Liver (tissue), 9 donors: ENCODE data around the gene EMP2. TPM values are rescaled to one million over a fixed set of nuclear protein-coding genes. Genes with fewer than 3 reads are reported as not detected.

Experiments
- DNase-seq: peaks from one replicate; pipeline ENCODE4 v3.0.0-alpha.2; 2017; ENCODE audit warnings: low spot score
- H3K27ac ChIP-seq, 2 donors: one replicate each; pipeline ENCODE4 v1.7.0; 2013; ENCODE audit warnings: inconsistent platforms in 2 of 2, low read length in 2 of 2, control low read depth in 1 of 2, low read depth in 1 of 2, mild to moderate bottlenecking in 1 of 2
- H3K27me3 ChIP-seq, 4 donors: one replicate each; pipeline versions ENCODE4 v1.6.1 to v1.7.0; 2013; ENCODE audit warnings: low read length in 3 of 4, inconsistent platforms in 1 of 4, mild to moderate bottlenecking in 1 of 4, moderate library complexity in 1 of 4; ENCODE audit not compliant: control insufficient read depth in 4 of 4, insufficient read depth in 4 of 4
- H3K36me3 ChIP-seq, 4 donors: one replicate each; pipeline versions ENCODE4 v1.6.1 to v1.7.0; 2013; ENCODE audit warnings: low read length in 3 of 4, mild to moderate bottlenecking in 3 of 4, low read depth in 1 of 4, moderate library complexity in 1 of 4; ENCODE audit not compliant: control insufficient read depth in 4 of 4, insufficient read depth in 3 of 4
- H3K4me1 ChIP-seq, 4 donors: one replicate each; pipeline versions ENCODE4 v1.6.1 to v1.7.0; 2013; ENCODE audit warnings: low read length in 3 of 4, mild to moderate bottlenecking in 3 of 4, moderate library complexity in 1 of 4; ENCODE audit not compliant: control insufficient read depth in 4 of 4, insufficient read depth in 4 of 4
- H3K4me3 ChIP-seq, 3 donors: one replicate each; pipeline versions ENCODE4 v1.6.1 to v1.7.0; 2013; ENCODE audit warnings: low read length in 3 of 3, control low read depth in 1 of 3, low read depth in 1 of 3, mild to moderate bottlenecking in 1 of 3
- H3K9ac ChIP-seq, 2 donors: one replicate each; pipeline ENCODE4 v1.7.0; 2013; ENCODE audit warnings: low read length in 2 of 2, mild to moderate bottlenecking in 2 of 2, moderate library complexity in 2 of 2, control low read depth in 1 of 2, low read depth in 1 of 2
- H3K9me3 ChIP-seq, 4 donors: one replicate each; pipeline versions ENCODE4 v1.6.1 to v1.7.0; 2013; ENCODE audit warnings: low read length in 3 of 4; ENCODE audit not compliant: control insufficient read depth in 4 of 4
- FOXA1 ChIP-seq: IDR thresholded peaks from 2 replicates; pipeline ENCODE4 v1.6.1; 2016; ENCODE audit warnings: antibody characterized with exemption
- FOXA2 ChIP-seq: IDR thresholded peaks from 2 replicates; pipeline ENCODE4 v1.6.1; 2016; ENCODE audit warnings: antibody characterized with exemption
- GABPA ChIP-seq, 2 donors: IDR thresholded peaks in 1 of 2; conservative IDR thresholded peaks in 1 of 2; 2 replicates each; pipeline ENCODE4 v1.6.1; 2016; ENCODE audit warnings: antibody characterized with exemption in 2 of 2, mild to moderate bottlenecking in 1 of 2, moderate library complexity in 1 of 2
- HNF4A ChIP-seq, 2 donors: conservative IDR thresholded peaks; 2 replicates each; pipeline ENCODE4 v1.6.1; 2016; ENCODE audit warnings: antibody characterized with exemption in 2 of 2, mild to moderate bottlenecking in 2 of 2
- HNF4G ChIP-seq: IDR thresholded peaks from 2 replicates; pipeline ENCODE4 v1.6.1; 2016; ENCODE audit warnings: antibody characterized with exemption
- RAD21 ChIP-seq, 2 donors: IDR thresholded peaks; 2 replicates each; pipeline ENCODE4 v1.6.1; 2016; ENCODE audit warnings: antibody characterized with exemption in 2 of 2, mild to moderate bottlenecking in 2 of 2
- RXRA ChIP-seq, 2 donors: IDR thresholded peaks; 2 replicates each; pipeline ENCODE4 v1.6.1; 2017 to 2018; ENCODE audit warnings: antibody characterized with exemption in 2 of 2, mild to moderate bottlenecking in 1 of 2
- SP1 ChIP-seq: IDR thresholded peaks from 2 replicates; pipeline ENCODE4 v1.6.1; 2018; ENCODE audit warnings: antibody characterized with exemption, mild to moderate bottlenecking
- TAF1 ChIP-seq: conservative IDR thresholded peaks from 2 replicates; pipeline ENCODE4 v1.6.1; 2016; ENCODE audit warnings: antibody characterized with exemption, mild to moderate bottlenecking
- YY1 ChIP-seq: IDR thresholded peaks from 2 replicates; pipeline ENCODE4 v1.6.1; 2016; ENCODE audit warnings: antibody characterized with exemption, mild to moderate bottlenecking
- WGBS: extraction: QIAGEN DNeasy Blood & Tissue Kit; methylation state at CpG from one replicate; pipeline ENCODE4 v1.1.7; 2013; 5-methylcytosine and 5-hydroxymethylcytosine counted together
- polyA plus RNA-seq, 2 donors: library from polyadenylated mRNA; stranded (reverse) in 1 of 2; unstranded in 1 of 2; fragments of 200-250 nt in 1 of 2; fragments of >200 nt in 1 of 2; fragmentation: Nextera tagmentation in 1 of 2; extraction: Ambion mirVana in 1 of 2; gene quantifications; one replicate each; pipeline versions ENCODE4 v1.2.1 to v1.2.3, GENCODE V29; 2013 to 2015
- total RNA-seq, 2 donors: library from RNA; depleted of rRNA; stranded (reverse); fragments of >200 nt; gene quantifications; one replicate each; pipeline ENCODE4 v1.2.3, GENCODE V29; 2014
- TF ChIP-seq, protein P1 (sequence below): IDR thresholded peaks from 2 replicates; pipeline ENCODE4 v1.6.1; 2016; ENCODE audit warnings: antibody characterized with exemption
- TF ChIP-seq, protein P2 (sequence below): fragments of 150-350 bp; IDR thresholded peaks from 2 replicates; pipeline ENCODE4 v1.5.1; 2017; ENCODE audit warnings: improper control_type of control experiment, low read depth, low read length; ENCODE audit not compliant: missing input control
- TF ChIP-seq, protein P3 (sequence below): IDR thresholded peaks from 2 replicates; pipeline ENCODE4 v1.6.1; 2016; ENCODE audit warnings: antibody characterized with exemption, mild to moderate bottlenecking
- TF ChIP-seq, protein P4 (sequence below): IDR thresholded peaks from 2 replicates; pipeline ENCODE4 v1.6.1; 2016; ENCODE audit warnings: antibody characterized with exemption
- donor health status: healthy.
- donor health status: healthy.
- donor health status: healthy.
- donor health status: healthy.
- donor health status: healthy.

Gene EMP2
- total and polyA plus RNA-seq, 4 donors = 6.2 to 138 (median 66.7) TPM

DNA sequence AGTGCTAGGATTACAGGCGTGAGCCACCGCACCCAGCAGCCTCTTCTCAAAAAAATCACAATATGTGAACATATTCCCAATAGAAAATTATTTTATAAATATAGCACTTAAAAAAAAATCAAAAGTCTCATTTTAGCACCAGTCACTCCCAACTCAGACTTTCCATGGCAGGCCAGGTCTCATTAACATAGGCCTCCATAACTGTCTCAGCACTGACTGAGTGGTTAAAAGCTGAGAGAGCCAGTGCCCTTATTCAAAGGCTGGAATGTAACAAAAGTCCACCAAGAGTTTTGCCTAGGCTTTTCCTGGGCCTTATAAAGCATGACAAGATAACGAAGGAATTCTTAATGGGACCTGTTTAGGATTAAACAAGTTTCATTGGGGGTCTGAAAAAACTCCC is 79.8 kb downstream of the EMP2 start:
- H3K27me3 ChIP-seq = no peaks in the 10 kb centered on the region
- no peak overlapping the region for H3K9ac ChIP-seq
- H3K36me3 ChIP-seq = peaks cover 0 to 4% (median 0%) of the 10 kb centered on the region in 4 donors
- no peak for DNase-seq
- H3K9me3 ChIP-seq = no peaks in the 10 kb centered on the region
- H3K4me3 ChIP-seq = no peak overlapping the region
- H3K4me1 ChIP-seq = no peaks in the 10 kb centered on the region
- H3K27ac ChIP-seq = no peak overlapping the region
- no peak for TF ChIP-seq TAF1
- TF ChIP-seq, protein P1, sequence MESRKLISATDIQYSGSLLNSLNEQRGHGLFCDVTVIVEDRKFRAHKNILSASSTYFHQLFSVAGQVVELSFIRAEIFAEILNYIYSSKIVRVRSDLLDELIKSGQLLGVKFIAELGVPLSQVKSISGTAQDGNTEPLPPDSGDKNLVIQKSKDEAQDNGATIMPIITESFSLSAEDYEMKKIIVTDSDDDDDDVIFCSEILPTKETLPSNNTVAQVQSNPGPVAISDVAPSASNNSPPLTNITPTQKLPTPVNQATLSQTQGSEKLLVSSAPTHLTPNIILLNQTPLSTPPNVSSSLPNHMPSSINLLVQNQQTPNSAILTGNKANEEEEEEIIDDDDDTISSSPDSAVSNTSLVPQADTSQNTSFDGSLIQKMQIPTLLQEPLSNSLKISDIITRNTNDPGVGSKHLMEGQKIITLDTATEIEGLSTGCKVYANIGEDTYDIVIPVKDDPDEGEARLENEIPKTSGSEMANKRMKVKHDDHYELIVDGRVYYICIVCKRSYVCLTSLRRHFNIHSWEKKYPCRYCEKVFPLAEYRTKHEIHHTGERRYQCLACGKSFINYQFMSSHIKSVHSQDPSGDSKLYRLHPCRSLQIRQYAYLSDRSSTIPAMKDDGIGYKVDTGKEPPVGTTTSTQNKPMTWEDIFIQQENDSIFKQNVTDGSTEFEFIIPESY = no peak
- WGBS = 98% methylated on average over 3 of the region's 3 CpGs

DNA sequence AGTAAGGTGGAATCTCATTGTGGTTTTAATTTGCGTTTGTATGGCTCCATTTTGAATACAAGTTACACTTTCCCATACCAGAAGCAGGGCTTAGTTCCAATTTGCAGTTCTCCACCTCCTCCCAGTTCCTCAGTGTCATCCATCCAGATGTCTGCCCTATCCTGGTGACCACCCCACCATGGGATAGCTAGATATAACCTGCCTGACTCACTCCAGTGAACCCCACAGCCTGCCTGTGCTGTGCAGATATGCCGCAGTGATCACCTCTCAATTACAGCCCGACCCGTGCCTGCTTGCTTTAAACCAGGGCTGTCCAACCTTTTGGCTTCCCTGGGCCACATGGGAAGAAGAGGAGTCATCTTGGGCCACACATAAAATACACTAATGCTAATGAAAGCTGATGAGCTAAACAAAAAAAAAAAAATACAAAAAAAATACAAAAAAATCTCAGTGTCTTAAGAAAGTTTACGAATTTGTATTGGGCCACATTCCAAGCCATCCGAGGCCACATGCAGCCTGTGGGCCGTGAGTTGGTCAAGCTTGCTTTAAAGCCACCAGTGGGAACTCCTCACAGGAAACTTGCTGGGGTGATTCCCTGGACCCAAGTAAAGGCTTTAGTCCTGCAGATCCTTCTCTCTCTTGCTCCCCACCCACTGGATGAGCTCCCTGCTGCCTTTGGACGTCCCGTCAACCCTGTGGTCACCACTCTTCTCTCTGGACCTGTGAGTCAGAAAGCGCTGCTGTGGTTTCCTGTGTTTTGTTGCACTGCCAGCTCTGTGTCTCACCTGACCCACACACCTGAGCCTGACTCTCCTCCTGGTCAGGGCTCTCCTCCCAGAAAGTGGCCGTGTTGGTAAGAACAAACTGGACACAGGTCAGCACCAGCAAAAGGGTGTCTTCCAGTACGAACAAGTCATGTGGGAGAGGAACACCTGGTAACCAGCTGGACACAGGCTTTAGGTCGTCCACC is 83.0 kb downstream of the EMP2 start:
- H3K4me3 ChIP-seq = no peak overlapping the region
- no peak for DNase-seq
- H3K27me3 ChIP-seq = no peaks in the 10 kb centered on the region
- WGBS = 92% methylated on average over 13 of the region's 13 CpGs
- H3K9ac ChIP-seq = no peak overlapping the region
- TF ChIP-seq, protein P1 = no peak
- no peak for TF ChIP-seq FOXA2
- no peak overlapping the region for H3K27ac ChIP-seq
- no peaks in the 10 kb centered on the region for H3K4me1 ChIP-seq
- peaks cover 0 to 3% (median 1%) of the 10 kb centered on the region in 4 donors for H3K9me3 ChIP-seq
- peaks cover 0 to 4% (median 0%) of the 10 kb centered on the region in 4 donors for H3K36me3 ChIP-seq

DNA sequence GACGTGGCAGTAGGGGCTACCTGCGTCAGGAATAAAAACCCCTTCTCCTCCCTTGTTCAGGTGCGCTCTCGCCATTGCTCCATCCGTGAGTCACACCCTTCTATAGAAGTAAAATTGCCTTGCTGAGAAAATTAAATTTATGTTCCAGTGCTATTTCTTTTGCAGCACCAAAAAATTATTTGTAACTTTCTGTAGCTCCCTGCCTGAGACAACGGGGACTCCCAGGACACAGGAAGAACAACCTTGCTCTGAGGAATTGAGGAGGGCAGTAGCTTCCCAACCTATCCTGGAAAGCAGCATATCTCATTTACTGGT is 85.4 kb downstream of the EMP2 start:
- H3K4me1 ChIP-seq = no peaks in the 10 kb centered on the region
- H3K36me3 ChIP-seq = no peaks in the 10 kb centered on the region
- H3K4me3 ChIP-seq = no peak overlapping the region
- H3K27ac ChIP-seq = no peak overlapping the region
- DNase-seq = no peak
- H3K9ac ChIP-seq = no peak overlapping the region
- peaks cover 0 to 3% (median 1%) of the 10 kb centered on the region in 4 donors for H3K9me3 ChIP-seq
- WGBS = 95% methylated on average over 6 of the region's 6 CpGs
- H3K27me3 ChIP-seq = no peaks in the 10 kb centered on the region
- TF ChIP-seq HNF4A (conservative IDR thresholded peaks at IDR 0.05) (no peak), YY1 (no peak), GABPA (IDR thresholded peaks at IDR 0.05 in 1 of 2, conservative IDR thresholded peaks at IDR 0.05 in 1 of 2) (no peak), RAD21 (IDR thresholded peaks at IDR 0.05) (no peak), FOXA1 (no peak), SP1 (no peak), RXRA (IDR thresholded peaks at IDR 0.05) (no peak), HNF4G (no peak)
- TF ChIP-seq, protein P2, sequence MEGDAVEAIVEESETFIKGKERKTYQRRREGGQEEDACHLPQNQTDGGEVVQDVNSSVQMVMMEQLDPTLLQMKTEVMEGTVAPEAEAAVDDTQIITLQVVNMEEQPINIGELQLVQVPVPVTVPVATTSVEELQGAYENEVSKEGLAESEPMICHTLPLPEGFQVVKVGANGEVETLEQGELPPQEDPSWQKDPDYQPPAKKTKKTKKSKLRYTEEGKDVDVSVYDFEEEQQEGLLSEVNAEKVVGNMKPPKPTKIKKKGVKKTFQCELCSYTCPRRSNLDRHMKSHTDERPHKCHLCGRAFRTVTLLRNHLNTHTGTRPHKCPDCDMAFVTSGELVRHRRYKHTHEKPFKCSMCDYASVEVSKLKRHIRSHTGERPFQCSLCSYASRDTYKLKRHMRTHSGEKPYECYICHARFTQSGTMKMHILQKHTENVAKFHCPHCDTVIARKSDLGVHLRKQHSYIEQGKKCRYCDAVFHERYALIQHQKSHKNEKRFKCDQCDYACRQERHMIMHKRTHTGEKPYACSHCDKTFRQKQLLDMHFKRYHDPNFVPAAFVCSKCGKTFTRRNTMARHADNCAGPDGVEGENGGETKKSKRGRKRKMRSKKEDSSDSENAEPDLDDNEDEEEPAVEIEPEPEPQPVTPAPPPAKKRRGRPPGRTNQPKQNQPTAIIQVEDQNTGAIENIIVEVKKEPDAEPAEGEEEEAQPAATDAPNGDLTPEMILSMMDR = no peak
- TF ChIP-seq, protein P3, sequence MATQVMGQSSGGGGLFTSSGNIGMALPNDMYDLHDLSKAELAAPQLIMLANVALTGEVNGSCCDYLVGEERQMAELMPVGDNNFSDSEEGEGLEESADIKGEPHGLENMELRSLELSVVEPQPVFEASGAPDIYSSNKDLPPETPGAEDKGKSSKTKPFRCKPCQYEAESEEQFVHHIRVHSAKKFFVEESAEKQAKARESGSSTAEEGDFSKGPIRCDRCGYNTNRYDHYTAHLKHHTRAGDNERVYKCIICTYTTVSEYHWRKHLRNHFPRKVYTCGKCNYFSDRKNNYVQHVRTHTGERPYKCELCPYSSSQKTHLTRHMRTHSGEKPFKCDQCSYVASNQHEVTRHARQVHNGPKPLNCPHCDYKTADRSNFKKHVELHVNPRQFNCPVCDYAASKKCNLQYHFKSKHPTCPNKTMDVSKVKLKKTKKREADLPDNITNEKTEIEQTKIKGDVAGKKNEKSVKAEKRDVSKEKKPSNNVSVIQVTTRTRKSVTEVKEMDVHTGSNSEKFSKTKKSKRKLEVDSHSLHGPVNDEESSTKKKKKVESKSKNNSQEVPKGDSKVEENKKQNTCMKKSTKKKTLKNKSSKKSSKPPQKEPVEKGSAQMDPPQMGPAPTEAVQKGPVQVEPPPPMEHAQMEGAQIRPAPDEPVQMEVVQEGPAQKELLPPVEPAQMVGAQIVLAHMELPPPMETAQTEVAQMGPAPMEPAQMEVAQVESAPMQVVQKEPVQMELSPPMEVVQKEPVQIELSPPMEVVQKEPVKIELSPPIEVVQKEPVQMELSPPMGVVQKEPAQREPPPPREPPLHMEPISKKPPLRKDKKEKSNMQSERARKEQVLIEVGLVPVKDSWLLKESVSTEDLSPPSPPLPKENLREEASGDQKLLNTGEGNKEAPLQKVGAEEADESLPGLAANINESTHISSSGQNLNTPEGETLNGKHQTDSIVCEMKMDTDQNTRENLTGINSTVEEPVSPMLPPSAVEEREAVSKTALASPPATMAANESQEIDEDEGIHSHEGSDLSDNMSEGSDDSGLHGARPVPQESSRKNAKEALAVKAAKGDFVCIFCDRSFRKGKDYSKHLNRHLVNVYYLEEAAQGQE = no peak
- TF ChIP-seq, protein P4, sequence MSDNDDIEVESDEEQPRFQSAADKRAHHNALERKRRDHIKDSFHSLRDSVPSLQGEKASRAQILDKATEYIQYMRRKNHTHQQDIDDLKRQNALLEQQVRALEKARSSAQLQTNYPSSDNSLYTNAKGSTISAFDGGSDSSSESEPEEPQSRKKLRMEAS = no peak
- TF ChIP-seq, protein P1 = no peak
